Endothelial cell of coronary artery (primary cell): ENCODE results near the gene ARGFX. TPM values are rescaled to one million over a fixed set of nuclear protein-coding genes. Genes with fewer than 3 reads are reported as not detected.

Source experiments
- total RNA-seq: library from RNA; depleted of rRNA; stranded (reverse); fragments of >200 nt; gene quantifications from 2 replicates; pipeline ENCODE4 v1.2.3, GENCODE V29; 2014

ARGFX gene
- total RNA-seq = not detected in 2 replicates

GRCh38 chr3:121567649-121568048, at the start of gene ARGFX:
Gene ARGFX (plus strand): TSS chr3:121567949. CDS start chr3:121570714, 2,765 bp downstream.

GRCh38 chr3:121545574-121546455, 21.9 kb upstream of the ARGFX start, which contains the start of gene POLQ:
Gene POLQ (minus strand): TSS chr3:121545988. CDS start chr3:121545877, 111 bp downstream.

GRCh38 chr3:121592856-121593702, 25.3 kb downstream of the ARGFX start, which contains the start of gene FBXO40:
Gene FBXO40 (plus strand): TSS chr3:121593379. CDS start chr3:121620576, 27,197 bp downstream.

Other genes with a start within 250 kb of the ARGFX start
- 4.0 and 6.8 TPM in 2 replicates for gene POLQ, start 22.0 kb upstream of the ARGFX start, total RNA-seq
- not detected in 2 replicates for gene FBXO40, start 25.4 kb downstream of the ARGFX start, total RNA-seq
- gene HCLS1, start 93.0 kb downstream of the ARGFX start, total RNA-seq = 53.7 and 65.9 TPM in 2 replicates
- 46.2 TPM in 2 replicates for gene GOLGB1, start 181.8 kb downstream of the ARGFX start, total RNA-seq